Mesendoderm (in vitro differentiated cells): ENCODE results near the gene MAFB.

Source experiments
- DNase-seq: peaks from one replicate; pipeline ENCODE4 v3.0.0; 2013
- H2AK5ac ChIP-seq: 2 replicates; pipeline ENCODE4 v1.6.1; 2013; ENCODE audit warnings: low read length, inconsistent platforms
- H2BK120ac ChIP-seq: 2 replicates; pipeline ENCODE4 v1.6.1; 2013; ENCODE audit warnings: low read depth, mild to moderate bottlenecking, low read length, moderate library complexity, mixed read lengths
- H2BK15ac ChIP-seq: replicated peaks from 2 replicates; pipeline ENCODE4 v1.6.1; 2013; ENCODE audit warnings: low read depth, mild to moderate bottlenecking, moderate library complexity
- H2BK5ac ChIP-seq: 2 replicates; pipeline ENCODE4 v1.6.1; 2013; ENCODE audit warnings: low read length, inconsistent platforms
- H3K18ac ChIP-seq: 2 replicates; pipeline ENCODE4 v1.6.1; 2013; ENCODE audit warnings: mild to moderate bottlenecking, low read length, mixed read lengths
- H3K23ac ChIP-seq: one replicate; pipeline ENCODE4 v1.6.1; 2013; ENCODE audit warnings: low read length
- H3K27ac ChIP-seq: 2 replicates; pipeline ENCODE4 v1.5.1; 2013; ENCODE audit warnings: low read depth, mild to moderate bottlenecking, inconsistent platforms, low read length, moderate library complexity
- H3K27me3 ChIP-seq: 2 replicates; pipeline ENCODE4 v1.6.1; 2013; ENCODE audit warnings: low read length, control low read depth, mild to moderate bottlenecking, inconsistent platforms; ENCODE audit not compliant: insufficient read depth, poor library complexity
- H3K36me3 ChIP-seq: 2 replicates; pipeline ENCODE4 v1.6.1; 2013; ENCODE audit warnings: low read length, inconsistent platforms; ENCODE audit not compliant: control insufficient read depth, insufficient read depth
- H3K4ac ChIP-seq: one replicate; pipeline ENCODE4 v1.6.1; 2013; ENCODE audit warnings: low read depth, mild to moderate bottlenecking, low read length, moderate library complexity
- H3K4me1 ChIP-seq: 2 replicates; pipeline ENCODE4 v1.6.1; 2013; ENCODE audit warnings: low read depth, low read length, inconsistent platforms; ENCODE audit not compliant: control insufficient read depth
- H3K4me2 ChIP-seq: 2 replicates; pipeline ENCODE4 v1.6.1; 2013; ENCODE audit warnings: low read length
- H3K4me3 ChIP-seq: 2 replicates; pipeline ENCODE4 v1.5.1; 2013; ENCODE audit warnings: mild to moderate bottlenecking, low read length
- H3K56ac ChIP-seq: one replicate; pipeline ENCODE4 v1.6.1; 2013; ENCODE audit warnings: low read length
- H3K79me1 ChIP-seq: 2 replicates; pipeline ENCODE4 v1.6.1; 2013; ENCODE audit warnings: low read length, inconsistent platforms
- H3K79me2 ChIP-seq: 2 replicates; pipeline ENCODE4 v1.6.1; 2013; ENCODE audit warnings: mild to moderate bottlenecking, low read length; ENCODE audit not compliant: control insufficient read depth, insufficient read depth
- H3K9ac ChIP-seq: 2 replicates; pipeline ENCODE4 v1.6.1; 2013; ENCODE audit warnings: low read length, inconsistent platforms
- H4K5ac ChIP-seq: one replicate; pipeline ENCODE4 v1.6.1; 2013; ENCODE audit warnings: low read length
- H4K8ac ChIP-seq: one replicate; pipeline ENCODE4 v1.6.1; 2013; ENCODE audit warnings: low read depth, mild to moderate bottlenecking, control low read depth, low read length, moderate library complexity
- WGBS: extraction: QIAGEN DNeasy Blood & Tissue Kit; methylation state at CpG from one replicate; pipeline ENCODE4 v1.1.7; 2013; ENCODE audit warnings: low lambda C conversion rate, missing lambda C conversion rate; ENCODE audit not compliant: insufficient coverage; ENCODE audit errors: extremely low coverage; 5-methylcytosine and 5-hydroxymethylcytosine counted together

The MAFB gene

GRCh38 chr20:40687384-40688128 is 1.5 kb downstream of the MAFB start:
- peak; percentile 76 for DNase-seq
- WGBS: no CpG with 5 or more reads among the region's 62 CpGs

GRCh38 chr20:40686893-40687292 is 2.1 kb downstream of the MAFB start:
- peaks cover 74% of the 10 kb centered on the region for H3K27me3 ChIP-seq
- no peak overlapping the region for H3K4me2 ChIP-seq
- no CpG with 5 or more reads among the region's 12 CpGs for WGBS

More at GRCh38 chr20:40687384-40688128, 1.5 kb downstream of the MAFB start:
- Histone ChIP-seq H2BK5ac (no peak overlapping the region), H2BK15ac (no peak overlapping the region), H4K8ac (no peak overlapping the region), H3K4ac (no peak overlapping the region), H3K56ac (no peak overlapping the region), H3K18ac (no peak overlapping the region), H3K9ac (peak overlapping the region; percentile 20), H3K23ac (no peak overlapping the region), H3K36me3 (no peaks in the 10 kb centered on the region), H3K4me2 (peak overlapping the region; percentile 53), H3K27ac (no peak overlapping the region), H3K79me1 (no peaks in the 10 kb centered on the region), H2AK5ac (no peak overlapping the region), H2BK120ac (no peak overlapping the region), H3K27me3 (peaks cover 74% of the 10 kb centered on the region), H3K79me2 (no peaks in the 10 kb centered on the region), H4K5ac (no peak overlapping the region), H3K4me1 (no peaks in the 10 kb centered on the region), H3K4me3 (no peak overlapping the region)

DNA sequence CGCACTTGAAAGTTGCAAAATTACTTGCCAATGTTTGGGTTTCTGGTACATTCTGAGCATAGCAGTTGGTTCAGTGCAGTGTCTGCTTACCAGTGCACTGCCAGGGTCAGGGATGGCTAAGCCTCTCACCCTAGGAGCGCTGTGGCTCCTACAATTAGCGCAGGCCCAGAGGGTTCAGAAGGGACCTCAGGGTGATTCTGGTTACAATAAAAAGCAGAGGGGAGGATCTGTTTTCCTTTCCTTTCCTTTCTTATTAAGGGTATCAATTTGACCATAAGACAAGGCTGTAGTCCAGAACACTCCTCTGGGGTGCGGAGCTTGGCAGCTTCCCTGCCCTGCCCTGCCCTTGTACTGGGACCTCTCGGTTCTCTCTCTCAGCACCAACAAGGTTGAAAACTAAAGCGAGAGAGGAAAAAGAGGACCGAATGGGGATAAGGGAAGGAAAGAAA is 2.6 kb downstream of the MAFB start:
- Histone ChIP-seq H3K4ac (no peak overlapping the region), H3K18ac (no peak overlapping the region), H3K79me2 (no peaks in the 10 kb centered on the region), H3K4me3 (no peak overlapping the region), H4K8ac (no peak overlapping the region), H3K56ac (no peak overlapping the region), H3K27ac (no peak overlapping the region), H2AK5ac (no peak overlapping the region), H3K36me3 (no peaks in the 10 kb centered on the region), H3K4me1 (no peaks in the 10 kb centered on the region), H3K9ac (no peak overlapping the region), H3K23ac (no peak overlapping the region), H4K5ac (no peak overlapping the region), H3K79me1 (no peaks in the 10 kb centered on the region), H2BK15ac (no peak overlapping the region), H3K4me2 (no peak overlapping the region), H3K27me3 (peaks cover 74% of the 10 kb centered on the region), H2BK5ac (no peak overlapping the region), H2BK120ac (no peak overlapping the region)
- no peak for DNase-seq
- WGBS: no CpG with 5 or more reads among the region's 7 CpGs

More at GRCh38 chr20:40686893-40687292, 2.1 kb downstream of the MAFB start:
- no peak overlapping the region for H3K18ac ChIP-seq
- H3K23ac ChIP-seq: no peak overlapping the region
- H4K5ac ChIP-seq: no peak overlapping the region
- no peak overlapping the region for H2BK120ac ChIP-seq
- no peak overlapping the region for H4K8ac ChIP-seq
- H2BK15ac ChIP-seq: no peak overlapping the region
- no peak overlapping the region for H3K9ac ChIP-seq
- no peaks in the 10 kb centered on the region for H3K79me1 ChIP-seq
- H2AK5ac ChIP-seq: no peak overlapping the region
- H3K27ac ChIP-seq: no peak overlapping the region
- H3K56ac ChIP-seq: no peak overlapping the region
- H3K4me3 ChIP-seq: no peak overlapping the region
- no peak for DNase-seq
- H2BK5ac ChIP-seq: no peak overlapping the region
- no peak overlapping the region for H3K4ac ChIP-seq
- H3K79me2 ChIP-seq: no peaks in the 10 kb centered on the region
- H3K4me1 ChIP-seq: no peaks in the 10 kb centered on the region
- no peaks in the 10 kb centered on the region for H3K36me3 ChIP-seq

- no peak overlapping the region for H3K9ac ChIP-seq
- H3K4me1 ChIP-seq: no peaks in the 10 kb centered on the region
- no peak overlapping the region for H2BK5ac ChIP-seq
- no CpG with 5 or more reads among the region's 4 CpGs for WGBS
- no peaks in the 10 kb centered on the region for H3K79me2 ChIP-seq
- H3K36me3 ChIP-seq: no peaks in the 10 kb centered on the region
- H3K23ac ChIP-seq: no peak overlapping the region
- no peak overlapping the region for H3K4me2 ChIP-seq
- no peak overlapping the region for H4K8ac ChIP-seq
- no peak overlapping the region for H3K18ac ChIP-seq
- DNase-seq: no peak
- peaks cover 66% of the 10 kb centered on the region for H3K27me3 ChIP-seq
- H2BK15ac ChIP-seq: no peak overlapping the region
- H2AK5ac ChIP-seq: no peak overlapping the region
- H3K56ac ChIP-seq: no peak overlapping the region
- no peak overlapping the region for H2BK120ac ChIP-seq
- H4K5ac ChIP-seq: no peak overlapping the region
- no peak overlapping the region for H3K4ac ChIP-seq
- H3K79me1 ChIP-seq: no peaks in the 10 kb centered on the region
- H3K27ac ChIP-seq: no peak overlapping the region
- no peak overlapping the region for H3K4me3 ChIP-seq
Measured at GRCh38 chr20:40685349-40685748, 3.7 kb downstream of the MAFB start.

DNA sequence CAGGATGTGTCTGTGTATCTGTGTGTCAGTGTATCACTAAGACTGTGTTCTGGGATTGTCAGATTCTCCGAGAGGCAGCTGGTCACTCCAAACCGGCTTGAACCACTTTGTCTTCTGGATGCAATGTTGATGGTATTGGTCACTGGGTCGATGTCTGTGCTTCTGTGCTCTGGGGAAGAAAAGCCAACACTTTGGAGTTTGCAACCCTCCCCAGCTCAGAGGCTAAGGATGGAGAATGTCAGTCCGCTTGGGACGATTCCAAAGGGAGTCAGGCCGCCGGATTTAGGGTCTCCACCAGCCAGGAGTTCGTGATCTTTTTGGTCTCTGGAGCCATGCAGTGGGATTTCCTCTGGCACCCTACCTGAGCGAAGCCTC is 5.2 kb downstream of the MAFB start:
- Histone ChIP-seq H3K4me1 (no peaks in the 10 kb centered on the region), H3K9ac (no peak overlapping the region), H3K79me2 (no peaks in the 10 kb centered on the region), H3K27me3 (peaks cover 66% of the 10 kb centered on the region), H3K4me3 (no peak overlapping the region), H3K56ac (no peak overlapping the region), H3K36me3 (no peaks in the 10 kb centered on the region), H3K4me2 (no peak overlapping the region), H3K27ac (no peak overlapping the region), H2BK15ac (no peak overlapping the region), H2AK5ac (no peak overlapping the region), H2BK120ac (no peak overlapping the region), H2BK5ac (no peak overlapping the region), H3K4ac (no peak overlapping the region), H3K79me1 (no peaks in the 10 kb centered on the region), H4K8ac (no peak overlapping the region), H3K18ac (no peak overlapping the region), H3K23ac (no peak overlapping the region), H4K5ac (no peak overlapping the region)
- no CpG with 5 or more reads among the region's 9 CpGs for WGBS
- no peak for DNase-seq
